Thyroid gland (tissue), 4 donors: ENCODE results near the gene FSTL4. TPM values are rescaled to one million over a fixed set of nuclear protein-coding genes. Genes with fewer than 3 reads are reported as not detected.

Experiments
- DNase-seq, 2 donors: peaks; one replicate each; pipeline ENCODE4 v3.0.0-alpha.2; 2019
- H3K27ac ChIP-seq, 3 donors: fragments of 200-600 bp; sonication (generic); 1 replicate in 2 of 3; 2 replicates in 1 of 3; pipeline ENCODE4 v1.5.1; 2016 to 2019; ENCODE audit warnings: mild to moderate bottlenecking in 1 of 3, moderate library complexity in 1 of 3
- H3K27me3 ChIP-seq: fragments of 200-600 bp; sonication (generic); one replicate; pipeline ENCODE4 v1.5.1; 2019
- H3K36me3 ChIP-seq, 2 donors: fragments of 200-600 bp; sonication (generic); one replicate each; pipeline ENCODE4 v1.5.1; 2016 to 2019
- H3K4me1 ChIP-seq, 2 donors: fragments of 200-600 bp; sonication (generic); one replicate each; pipeline ENCODE4 v1.5.1; 2017 to 2019
- H3K4me3 ChIP-seq, 3 donors: fragments of 200-600 bp; sonication (generic); replicated peaks in 1 of 3; 1 replicate in 2 of 3; 2 replicates in 1 of 3; pipeline ENCODE4 v1.5.1; 2016; ENCODE audit warnings: mild to moderate bottlenecking in 1 of 3
- H3K9me3 ChIP-seq: fragments of 200-600 bp; sonication (generic); one replicate; pipeline ENCODE4 v1.5.1; 2017
- CTCF ChIP-seq, 6 experiments: fragments of 200-600 bp in 3 of 6; fragments of 450-650 bp in 3 of 6; sonication (generic) in 3 of 6; IDR thresholded peaks; one replicate each; pipeline ENCODE4 v1.5.1; 2016 to 2019; ENCODE audit warnings: antibody characterized with exemption in 6 of 6, mild to moderate bottlenecking in 2 of 6, inconsistent platforms in 1 of 6, moderate library complexity in 1 of 6
- POLR2A ChIP-seq, 2 donors: fragments of 450-650 bp; IDR thresholded peaks; one replicate each; pipeline ENCODE4 v1.6.1; 2017; ENCODE audit warnings: antibody characterized with exemption in 2 of 2, mild to moderate bottlenecking in 2 of 2, moderate library complexity in 1 of 2
- WGBS, 2 donors: methylation state at CpG; one replicate each; pipeline ENCODE4 v1.1.5; 2017; 5-methylcytosine and 5-hydroxymethylcytosine counted together
- intact Hi-C: fragments of 100-400 bp; cut with DNase I; formaldehyde crosslinking; loops from one replicate; pipeline ENCODE4 v1.15.1; 2023
- total RNA-seq, 4 donors: library from RNA; depleted of rRNA; stranded (reverse); fragments of >200 nt; gene quantifications; one replicate each; pipeline ENCODE4 v1.2.3, GENCODE V29; 2016

FSTL4 gene
- total RNA-seq, 4 donors from 2014 or later = 0.10 to 0.13 TPM; not detected in 2

- no peak overlapping the region for H3K4me3 ChIP-seq
- no peak overlapping the region for H3K27ac ChIP-seq
- no peaks in the 10 kb centered on the region for H3K27me3 ChIP-seq
- intact Hi-C loops = no loop called here
- DNase-seq = peak in 1 of 2 donors; percentile 9
- WGBS, 2 donors = 44 to 45% methylated on average over 5 of the region's 5 CpGs
- TF ChIP-seq POLR2A (IDR thresholded peaks at IDR 0.05) (no peak), CTCF (IDR thresholded peaks at IDR 0.05) (no peak)
- H3K36me3 ChIP-seq = no peaks in the 10 kb centered on the region
- H3K4me1 ChIP-seq = no peaks in the 10 kb centered on the region
- H3K9me3 ChIP-seq = no peaks in the 10 kb centered on the region
Observed at GRCh38 chr5:133274597-133274935, 337.8 kb downstream of the FSTL4 start.

- Histone ChIP-seq H3K36me3 (no peaks in the 10 kb centered on the region), H3K4me1 (no peaks in the 10 kb centered on the region), H3K9me3 (no peaks in the 10 kb centered on the region), H3K27ac (no peak overlapping the region), H3K4me3 (no peak overlapping the region), H3K27me3 (no peaks in the 10 kb centered on the region)
- DNase-seq = no peak
- WGBS, 2 donors = 74 to 90% methylated on average over 1 to 8 of the region's 8 CpGs
- intact Hi-C loops = no loop called here
- no peak for TF ChIP-seq CTCF (IDR thresholded peaks at IDR 0.05)
- no peak for TF ChIP-seq POLR2A (IDR thresholded peaks at IDR 0.05)
Observed at GRCh38 chr5:133273661-133274596, 338.4 kb downstream of the FSTL4 start.

- WGBS, 2 donors = 86 to 87% methylated on average over 16 of the region's 16 CpGs
- TF ChIP-seq POLR2A (IDR thresholded peaks at IDR 0.05) (no peak), CTCF (IDR thresholded peaks at IDR 0.05) (no peak)
Observed at GRCh38 chr5:133272345-133272744, 340.0 kb downstream of the FSTL4 start.

GRCh38 chr5:133271606-133272005 is 340.7 kb downstream of the FSTL4 start:
- H3K36me3 ChIP-seq = no peaks in the 10 kb centered on the region
- no peak overlapping the region for H3K4me3 ChIP-seq
- no peak for TF ChIP-seq CTCF (IDR thresholded peaks at IDR 0.05)
- TF ChIP-seq POLR2A (IDR thresholded peaks at IDR 0.05) = no peak
- no peak for DNase-seq
- no peak overlapping the region for H3K27ac ChIP-seq
- no peaks in the 10 kb centered on the region for H3K27me3 ChIP-seq
- WGBS, 2 donors = 70 to 80% methylated on average over 5 of the region's 5 CpGs
- intact Hi-C loops = no loop called here
- no peaks in the 10 kb centered on the region for H3K4me1 ChIP-seq
- no peaks in the 10 kb centered on the region for H3K9me3 ChIP-seq

More at GRCh38 chr5:133272345-133272744, 340.0 kb downstream of the FSTL4 start:
- Histone ChIP-seq H3K4me3 (no peak overlapping the region), H3K27ac (no peak overlapping the region), H3K9me3 (no peaks in the 10 kb centered on the region), H3K27me3 (no peaks in the 10 kb centered on the region), H3K36me3 (no peaks in the 10 kb centered on the region), H3K4me1 (no peaks in the 10 kb centered on the region)
- intact Hi-C loops = no loop called here
- DNase-seq = no peak

GRCh38 chr5:133269691-133270090 is 342.6 kb downstream of the FSTL4 start:
- H3K27ac ChIP-seq = no peak overlapping the region
- H3K4me3 ChIP-seq = no peak overlapping the region
- no peaks in the 10 kb centered on the region for H3K9me3 ChIP-seq
- WGBS, 2 donors = 89 to 92% methylated on average over 5 of the region's 5 CpGs
- no peaks in the 10 kb centered on the region for H3K4me1 ChIP-seq
- intact Hi-C loops = no loop called here
- no peak for TF ChIP-seq POLR2A (IDR thresholded peaks at IDR 0.05)
- TF ChIP-seq CTCF (IDR thresholded peaks at IDR 0.05) = no peak
- no peaks in the 10 kb centered on the region for H3K36me3 ChIP-seq
- H3K27me3 ChIP-seq = no peaks in the 10 kb centered on the region
- DNase-seq = no peak
